ENCODE data around the gene RBM12. TPM values are rescaled to one million over a fixed set of nuclear protein-coding genes. Genes with fewer than 3 reads are reported as not detected.

The RBM12 gene
- total and polyA plus RNA-seq, 2 of the 4 experiments (the other 2 are of a cell fraction), result 44.7 to 65.8 TPM

DNA sequence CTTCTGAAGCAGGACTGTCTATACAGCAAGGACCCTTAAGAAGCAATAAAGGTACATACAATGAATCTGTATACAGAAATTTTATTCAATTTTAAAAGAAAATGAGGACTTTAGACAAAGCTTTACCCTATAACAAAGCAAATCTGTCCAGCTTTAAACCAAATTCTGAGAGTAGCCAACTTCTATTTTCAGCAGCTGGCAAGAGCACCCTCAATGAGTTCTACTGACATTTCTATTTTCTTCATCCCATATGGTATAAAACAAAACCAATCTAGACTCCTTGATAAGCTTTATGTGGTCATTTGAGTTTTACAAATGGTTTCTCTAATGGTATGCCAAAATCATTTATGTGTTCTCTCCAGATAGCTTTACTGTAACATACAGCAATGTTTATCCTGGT, 12.7 kb downstream of the RBM12 start:
- Histone ChIP-seq H3K18ac (ENCODE audit: low read depth, low read length) (no peak overlapping the region), H3K14ac (replicated peaks; ENCODE audit: low read depth, low read length) (no peak overlapping the region), H3K23ac (ENCODE audit: low read depth, low read length) (no peak overlapping the region), H3K79me1 (ENCODE audit: low read depth in 1 of 2, low read length in 2 of 2) (peaks cover 30 to 78% of the 10 kb centered on the region in 2 experiments), H2AK9ac (replicated peaks; ENCODE audit: low read depth, low read length, poor library complexity) (no peak overlapping the region), H4K8ac (ENCODE audit: low read depth in 2 of 2, low read length in 2 of 2) (no peak overlapping the region), H4K91ac (ENCODE audit: insufficient read depth, low read depth, low read length) (no peak overlapping the region), H3K36me3 (ENCODE audit: control insufficient read depth, insufficient read depth, low read length) (peaks cover 25% of the 10 kb centered on the region), H3K27me3 (ENCODE audit: control insufficient read depth, insufficient read depth, low read length) (no peaks in the 10 kb centered on the region), H2AK5ac (ENCODE audit: low read depth, low read length) (no peak overlapping the region), H3K4ac (ENCODE audit: low read depth, low read length) (no peak overlapping the region), H3K9me3 (ENCODE audit: control insufficient read depth, insufficient read depth, low read length) (no peaks in the 10 kb centered on the region), H3K4me2 (ENCODE audit: low read depth, low read length) (no peak overlapping the region), H2BK20ac (ENCODE audit: low read depth, low read length) (no peak overlapping the region), H4K20me1 (ENCODE audit: insufficient read depth, low read length) (peaks cover 89% of the 10 kb centered on the region), H2BK15ac (ENCODE audit: low read depth, low read length) (no peak overlapping the region), H3K56ac (ENCODE audit: extremely low read depth, insufficient read depth, low read length) (no peak overlapping the region), H3K9me1 (ENCODE audit: insufficient read depth, low read length) (peaks cover 16% of the 10 kb centered on the region), H3K27ac (ENCODE audit: insufficient read depth, low read length) (no peak overlapping the region), H2BK120ac (ENCODE audit: low read depth, low read length) (no peak overlapping the region), H3K4me1 (ENCODE audit: control insufficient read depth, insufficient read depth, low read length) (peaks cover 7% of the 10 kb centered on the region), H2AFZ (replicated peaks; ENCODE audit: low read length, poor library complexity) (no peak overlapping the region), H3K9ac (ENCODE audit: low read depth, low read length) (no peak overlapping the region), H4K5ac (ENCODE audit: low read depth, low read length) (no peak overlapping the region), H3K4me3 (ENCODE audit: insufficient read depth, low read depth, low read length) (no peak overlapping the region), H2BK5ac (ENCODE audit: low read depth, low read length, poor library complexity, severe bottlenecking) (no peak overlapping the region)
- no peak for TF ChIP-seq BHLHE40 (IDR thresholded peaks at IDR 0.05; ENCODE audit: low read depth, low read length)
- no peak for TF ChIP-seq FOS (IDR thresholded peaks at IDR 0.05; ENCODE audit: low read depth, low read length)
- TF ChIP-seq, protein P1, sequence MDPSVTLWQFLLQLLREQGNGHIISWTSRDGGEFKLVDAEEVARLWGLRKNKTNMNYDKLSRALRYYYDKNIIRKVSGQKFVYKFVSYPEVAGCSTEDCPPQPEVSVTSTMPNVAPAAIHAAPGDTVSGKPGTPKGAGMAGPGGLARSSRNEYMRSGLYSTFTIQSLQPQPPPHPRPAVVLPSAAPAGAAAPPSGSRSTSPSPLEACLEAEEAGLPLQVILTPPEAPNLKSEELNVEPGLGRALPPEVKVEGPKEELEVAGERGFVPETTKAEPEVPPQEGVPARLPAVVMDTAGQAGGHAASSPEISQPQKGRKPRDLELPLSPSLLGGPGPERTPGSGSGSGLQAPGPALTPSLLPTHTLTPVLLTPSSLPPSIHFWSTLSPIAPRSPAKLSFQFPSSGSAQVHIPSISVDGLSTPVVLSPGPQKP (IDR thresholded peaks at IDR 0.05; ENCODE audit: borderline replicate concordance, low read depth, low read length), result no peak
- TF ChIP-seq RAD21 (IDR thresholded peaks at IDR 0.05; ENCODE audit: low read length), result no peak
- no peak for TF ChIP-seq USF2 (IDR thresholded peaks at IDR 0.05; ENCODE audit: low read depth, low read length)
- no peak for TF ChIP-seq MXI1 (IDR thresholded peaks at IDR 0.05; ENCODE audit: borderline replicate concordance, low read depth, low read length)
- TF ChIP-seq CHD1 (IDR thresholded peaks at IDR 0.05; ENCODE audit: low read depth, low read length), result no peak
- TF ChIP-seq MAFK (IDR thresholded peaks at IDR 0.05; ENCODE audit: low read depth, low read length), result no peak
- in situ Hi-C loops (cut with MboI; ENCODE audit: low sequenced_read_pairs) (no loop called here), dilution Hi-C loops (cut with HindIII; ENCODE audit: low sequenced_read_pairs, unreplicated experiment) (no loop called here), intact Hi-C loops (cut with micrococcal nuclease) (loop anchor here (1.0 kb wide), 1 partner anchor 14 kb away; no protein-coding TSS in a partner anchor)
- ChIA-PET CTCF (no interaction called here), POLR2A (ENCODE audit: unreplicated experiment) (no interaction called here)
- ATAC-seq (ENCODE audit: low read depth) (no peak), DNase-seq (peak; percentile 7)
- no TSS peak for BruUV-seq (replicated peaks)

All from IMR-90 (cell line).